A673 (cell line): ENCODE results near the gene TCF7L1. TPM values are rescaled to one million over a fixed set of nuclear protein-coding genes. Genes with fewer than 3 reads are reported as not detected.

Experiments
- BruUV-seq: library from RNA; stranded (reverse); fragments of 400-500 nt; replicated peaks from 2 replicates; lab custom pipeline; 2021; lab: Mats Ljungman, UMichigan
- CTCF ChIA-PET: fragments of 300-600 bp; sonication (Branson Sonifier 250); formaldehyde crosslinking; loops from one replicate; lab custom pipeline; 2022; ENCODE audit warnings: antibody characterized with exemption; lab: Charles Lee
- POLR2A ChIA-PET: fragments of 300-600 bp; sonication (Branson Sonifier 250); formaldehyde crosslinking; loops from one replicate; lab custom pipeline; 2022; ENCODE audit warnings: antibody characterized with exemption; ENCODE audit not compliant: low non-redundant PET; lab: Charles Lee
- DNase-seq: peaks from one replicate; pipeline ENCODE4 v3.0.0-alpha.2; 2015; ENCODE audit warnings: low spot score
- H3K27ac ChIP-seq: fragments of 200-600 bp; sonication (generic); 2 replicates; pipeline ENCODE4 v1.5.1; 2016; ENCODE audit warnings: mixed run types, low read depth, mild to moderate bottlenecking, mixed read lengths, antibody characterized with exemption, low read length; ENCODE audit not compliant: poor library complexity, severe bottlenecking
- H3K27me3 ChIP-seq: fragments of 200-600 bp; sonication (generic); replicated peaks from 2 replicates; pipeline ENCODE4 v1.6.1; 2017; ENCODE audit warnings: mixed run types, low read depth, mild to moderate bottlenecking, mixed read lengths, antibody characterized with exemption, low read length; ENCODE audit not compliant: insufficient read depth, poor library complexity
- H3K36me3 ChIP-seq: fragments of 200-600 bp; sonication (generic); 2 replicates; pipeline ENCODE4 v1.6.1; 2016; ENCODE audit warnings: mixed run types, mild to moderate bottlenecking, mixed read lengths, antibody characterized with exemption, low read length; ENCODE audit not compliant: insufficient read depth, poor library complexity, severe bottlenecking
- H3K4me1 ChIP-seq: fragments of 200-600 bp; sonication (generic); 2 replicates; pipeline ENCODE4 v1.6.1; 2017; ENCODE audit warnings: mixed run types, mild to moderate bottlenecking, mixed read lengths, antibody characterized with exemption, low read length; ENCODE audit not compliant: insufficient read depth, poor library complexity, severe bottlenecking
- H3K4me3 ChIP-seq: fragments of 200-600 bp; sonication (generic); 2 replicates; pipeline ENCODE4 v1.5.1; 2016; ENCODE audit warnings: low read depth, mixed run types, mild to moderate bottlenecking, mixed read lengths, low read length; ENCODE audit not compliant: poor library complexity, severe bottlenecking
- H3K9me3 ChIP-seq: fragments of 200-600 bp; sonication (generic); 2 replicates; pipeline ENCODE4 v1.6.1; 2016; ENCODE audit warnings: mixed run types, low read depth, mild to moderate bottlenecking, mixed read lengths, antibody characterized with exemption, low read length; ENCODE audit not compliant: poor library complexity, severe bottlenecking
- CTCF ChIP-seq: fragments of 300-800, 200-600 bp; sonication (generic); conservative IDR thresholded peaks from 2 replicates; pipeline ENCODE4 v1.5.1; 2017; ENCODE audit warnings: low read depth, mild to moderate bottlenecking, antibody characterized with exemption, low read length, moderate library complexity, mixed read lengths
- EZH2 ChIP-seq: fragments of 200-600 bp; sonication (generic); IDR thresholded peaks from 2 replicates; pipeline ENCODE4 v1.6.1; 2017; ENCODE audit warnings: borderline replicate concordance, low read depth, mild to moderate bottlenecking, mixed read lengths, antibody characterized with exemption, low read length; ENCODE audit not compliant: poor library complexity, severe bottlenecking
- intact Hi-C: fragments of 100-400 bp; cut with micrococcal nuclease; formaldehyde crosslinking; loops from one replicate; pipeline ENCODE4 v1.10.0; 2022; ENCODE audit not compliant: unreplicated experiment
- total RNA-seq: library from RNA; stranded (reverse); gene quantifications from 2 replicates; pipeline ENCODE4 v1.2.3, GENCODE V29; 2021

The TCF7L1 gene
- total RNA-seq, 1 experiment from 2014 or later = 21.9 TPM

- intact Hi-C loops = loop anchor here (2.0 kb wide), 1 partner anchor 110 kb away; the partner anchor contains the start of gene TCF7L1
- Histone ChIP-seq H3K36me3 (no peaks in the 10 kb centered on the region), H3K4me1 (peaks cover 85% of the 10 kb centered on the region), H3K4me3 (no peak overlapping the region), H3K9me3 (no peaks in the 10 kb centered on the region), H3K27me3 (no peaks in the 10 kb centered on the region), H3K27ac (no peak overlapping the region)
- TF ChIP-seq CTCF = no peak
- TF ChIP-seq EZH2 = no peak
- POLR2A ChIA-PET = no interaction called here
- CTCF ChIA-PET = no interaction called here
- DNase-seq = no peak
- no TSS peak for BruUV-seq
These were observed 109.1 kb downstream of the TCF7L1 start for GRCh38 chr2:85242321-85242720.

- TF ChIP-seq EZH2 (no peak), CTCF (peak; percentile 75)
- Histone ChIP-seq H3K4me3 (no peak overlapping the region), H3K4me1 (peaks cover 92% of the 10 kb centered on the region), H3K36me3 (no peaks in the 10 kb centered on the region), H3K27me3 (no peaks in the 10 kb centered on the region), H3K27ac (no peak overlapping the region), H3K9me3 (no peaks in the 10 kb centered on the region)
- peak; percentile 76 for DNase-seq
- intact Hi-C loops = loop anchor here (2.0 kb wide), 1 partner anchor 111 kb away; the partner anchor contains the start of gene TCF7L1
- ChIA-PET CTCF (no interaction called here), POLR2A (no interaction called here)
- no TSS peak for BruUV-seq
These were observed 110.2 kb downstream of the TCF7L1 start for GRCh38 chr2:85243101-85244072.

- H3K9me3 ChIP-seq = no peaks in the 10 kb centered on the region
- H3K36me3 ChIP-seq = no peaks in the 10 kb centered on the region
- DNase-seq = no peak
- no TSS peak for BruUV-seq
- POLR2A ChIA-PET = no interaction called here
- TF ChIP-seq CTCF = no peak
- TF ChIP-seq EZH2 = no peak
- CTCF ChIA-PET = no interaction called here
- no peak overlapping the region for H3K4me3 ChIP-seq
- no peaks in the 10 kb centered on the region for H3K27me3 ChIP-seq
- intact Hi-C loops = no loop called here
- no peak overlapping the region for H3K27ac ChIP-seq
- peaks cover 97% of the 10 kb centered on the region for H3K4me1 ChIP-seq
These were observed 111.6 kb downstream of the TCF7L1 start for GRCh38 chr2:85244828-85245227.
